GM13976 (cell line): ENCODE data around the gene RABAC1.

Source experiments
- DNase-seq: peaks from one replicate; pipeline ENCODE4 v3.0.0; 2012; ENCODE audit warnings: low spot score
- CTCF ChIP-seq: IDR thresholded peaks from 2 replicates; pipeline ENCODE4 v1.5.1; 2012; ENCODE audit warnings: borderline replicate concordance, mild to moderate bottlenecking; ENCODE audit not compliant: insufficient read depth; ENCODE audit errors: extremely low read depth, missing control alignments, control extremely low read depth
- in situ Hi-C: fragments of 300-500 bp; cut with MboI; formaldehyde crosslinking; loops from one replicate; pipeline ENCODE4 v1.12.0; 2022; ENCODE audit warnings: low sequenced_read_pairs, mixed read lengths, inconsistent platforms; ENCODE audit not compliant: unreplicated experiment

RABAC1 gene

DNA sequence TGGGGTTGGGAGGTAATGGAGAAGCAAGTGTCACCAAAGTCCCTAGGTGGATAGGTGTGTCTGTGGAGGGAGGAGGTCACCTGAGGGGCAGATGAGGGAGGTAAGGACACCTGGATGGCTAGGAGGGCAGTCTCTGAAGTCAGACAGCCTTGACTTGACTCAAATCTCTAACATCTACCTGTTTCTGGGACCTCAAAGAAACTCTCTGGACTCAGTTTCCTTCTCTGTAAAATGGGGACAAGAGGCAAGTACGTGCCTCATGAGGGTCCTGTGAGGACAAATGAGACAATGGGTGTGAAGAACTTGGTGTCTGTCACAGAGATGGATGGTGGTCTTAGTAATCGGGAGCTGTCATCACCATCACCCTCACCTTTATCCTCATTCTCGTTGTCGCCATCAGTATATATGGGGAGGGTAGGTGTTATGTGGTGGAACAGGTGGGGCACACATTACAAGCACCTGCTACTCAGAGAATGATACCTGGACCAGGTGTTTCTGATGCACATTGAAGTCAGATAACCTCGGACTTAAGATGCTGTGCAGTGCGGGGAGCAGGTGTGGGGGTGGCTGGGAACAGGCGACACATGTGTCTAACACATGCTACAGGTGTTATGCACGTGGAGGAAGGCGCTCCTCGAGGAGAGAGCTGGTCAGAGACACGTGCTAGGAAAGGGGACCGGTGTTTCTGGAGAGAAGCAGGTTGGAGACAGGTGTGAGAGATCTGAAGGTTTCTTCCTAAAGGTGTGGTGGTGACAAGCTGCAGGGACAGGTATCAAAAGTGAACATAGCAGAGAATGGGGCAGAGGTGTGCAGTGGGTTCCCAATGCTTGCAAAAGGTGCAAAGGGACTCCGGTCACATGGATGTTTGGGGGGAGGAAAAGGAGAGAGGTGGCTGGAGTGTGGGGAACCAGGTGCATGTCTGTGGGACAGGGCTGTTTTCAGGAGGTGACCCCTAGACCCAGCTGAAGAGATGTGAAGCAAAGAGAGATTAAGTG lies 34.7 kb downstream of the RABAC1 start:
- no peak for DNase-seq
- in situ Hi-C loops, result no loop called here
- no peak for TF ChIP-seq CTCF

DNA sequence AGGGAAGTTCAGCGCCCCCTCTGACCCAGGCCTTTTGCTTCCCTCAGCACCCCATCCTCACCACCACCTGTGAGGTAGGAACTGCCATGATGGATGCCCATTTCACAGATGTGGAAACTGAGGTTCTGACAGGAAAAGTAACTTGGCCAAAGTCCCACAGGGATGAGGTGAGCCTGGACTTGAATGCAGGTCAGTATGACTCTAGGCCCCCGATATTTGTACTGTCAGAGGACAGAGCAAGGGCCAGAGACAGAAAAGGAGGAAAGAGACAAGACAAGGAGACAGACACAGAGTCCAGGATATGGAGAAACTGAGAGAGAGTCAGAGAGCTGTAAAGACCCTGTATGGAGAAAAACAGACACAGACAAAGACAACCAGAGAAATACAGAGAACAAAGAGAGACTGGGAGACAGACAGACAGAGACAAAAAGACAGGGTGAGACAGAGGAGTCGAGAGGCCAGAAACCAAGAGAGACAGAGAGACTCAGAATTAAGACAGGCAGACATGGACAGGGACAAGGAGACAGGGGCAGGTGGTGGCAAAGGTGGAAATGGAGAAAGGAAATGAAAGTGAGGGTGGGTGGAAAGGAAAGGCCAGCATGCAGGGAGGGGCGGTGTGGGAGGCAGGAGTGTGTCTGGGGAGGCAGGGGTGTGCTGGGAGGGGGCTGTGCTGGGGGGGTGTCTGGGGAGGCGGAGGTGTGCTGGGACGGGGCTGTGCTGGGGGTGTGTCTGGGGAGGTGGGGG lies 35.9 kb downstream of the RABAC1 start:
- no peak for DNase-seq
- no peak for TF ChIP-seq CTCF
- in situ Hi-C loops, result no loop called here

- no peak for TF ChIP-seq CTCF
- in situ Hi-C loops, result no loop called here
- no peak for DNase-seq
Observed at GRCh38 chr19:41922585-41922984, 36.5 kb downstream of the RABAC1 start.

GRCh38 chr19:41921577-41922576 lies 37.2 kb downstream of the RABAC1 start:
- no peak for DNase-seq

GRCh38 chr19:41920882-41921576 lies 38.1 kb downstream of the RABAC1 start:
- no peak for TF ChIP-seq CTCF
- in situ Hi-C loops, result no loop called here
- no peak for DNase-seq

More at GRCh38 chr19:41921577-41922576, 37.2 kb downstream of the RABAC1 start:
- in situ Hi-C loops, result no loop called here
- TF ChIP-seq CTCF, result no peak
